HT-29 (cell line): ENCODE measurements around the gene TMEM42. TPM values are rescaled to one million over a fixed set of nuclear protein-coding genes. Genes with fewer than 3 reads are reported as not detected.

Experiments used
- DNase-seq: peaks from one replicate; pipeline ENCODE4 v3.0.0-alpha.2; 2015; ENCODE audit warnings: low spot score
- total RNA-seq: library from RNA; depleted of rRNA; stranded (reverse); fragments of >200 nt; shearing (Covaris generic); gene quantifications from 2 replicates; pipeline ENCODE4 v1.2.3, GENCODE V29; 2014; rRNA removed

The TMEM42 gene
- total RNA-seq, 1 experiment from 2014 or later: 9.3 TPM

DNA sequence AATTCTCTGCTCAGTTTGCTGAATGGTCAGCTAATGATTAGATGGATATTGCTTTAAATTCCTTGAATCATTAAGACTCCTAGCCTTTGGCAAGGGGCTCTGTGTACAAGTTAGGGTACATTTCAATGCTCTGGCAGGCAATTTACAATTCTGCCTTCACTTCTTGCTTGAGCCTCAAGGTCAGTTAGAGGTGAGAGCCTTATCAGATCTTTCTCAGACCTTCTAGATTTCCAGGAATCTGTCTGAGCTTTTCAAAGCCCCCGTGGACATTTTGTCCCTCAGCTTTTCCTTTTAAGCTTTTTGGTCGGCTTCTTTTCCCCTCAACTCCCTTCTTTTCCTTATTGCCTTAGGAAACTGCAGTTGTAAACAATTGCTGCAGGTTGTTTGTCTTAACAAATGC is 47.4 kb downstream of the TMEM42 start:
- DNase-seq: no peak

DNA sequence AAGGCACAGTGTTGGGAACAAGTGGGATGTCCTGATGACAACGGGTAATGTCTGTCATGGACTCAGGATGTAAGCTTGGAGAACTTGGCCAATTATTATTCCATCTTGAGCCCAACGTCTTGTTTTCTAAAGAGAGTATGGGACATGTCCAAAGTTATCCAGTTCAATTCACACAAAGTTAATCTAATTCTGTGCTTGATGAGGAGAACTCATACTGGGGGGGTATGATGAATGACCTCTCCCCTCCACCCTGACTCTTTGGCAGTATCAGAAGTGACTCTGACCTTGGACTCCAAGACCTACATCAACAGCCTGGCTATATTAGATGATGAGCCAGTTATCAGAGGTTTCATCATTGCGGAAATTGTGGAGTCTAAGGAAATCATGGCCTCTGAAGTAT is 49.0 kb downstream of the TMEM42 start:
- no peak for DNase-seq

DNA sequence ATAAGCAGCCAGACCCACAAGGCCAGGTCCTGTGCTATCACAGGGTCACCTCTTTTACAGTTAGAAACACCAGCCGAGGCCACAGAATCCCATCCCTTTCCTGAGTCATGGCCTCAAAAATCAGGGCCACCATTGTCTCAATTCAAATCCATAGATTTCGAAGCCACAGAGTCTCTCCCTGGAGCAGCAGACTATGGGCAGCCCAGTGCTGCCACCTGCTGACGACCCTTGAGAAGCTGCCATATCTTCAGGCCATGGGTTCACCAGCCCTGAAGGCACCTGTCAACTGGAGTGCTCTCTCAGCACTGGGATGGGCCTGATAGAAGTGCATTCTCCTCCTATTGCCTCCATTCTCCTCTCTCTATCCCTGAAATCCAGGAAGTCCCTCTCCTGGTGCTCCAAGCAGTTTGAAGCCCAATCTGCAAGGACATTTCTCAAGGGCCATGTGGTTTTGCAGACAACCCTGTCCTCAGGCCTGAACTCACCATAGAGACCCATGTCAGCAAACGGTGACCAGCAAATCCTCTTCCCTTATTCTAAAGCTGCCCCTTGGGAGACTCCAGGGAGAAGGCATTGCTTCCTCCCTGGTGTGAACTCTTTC is 52.3 kb downstream of the TMEM42 start:
- peak; percentile 85 for DNase-seq

DNA sequence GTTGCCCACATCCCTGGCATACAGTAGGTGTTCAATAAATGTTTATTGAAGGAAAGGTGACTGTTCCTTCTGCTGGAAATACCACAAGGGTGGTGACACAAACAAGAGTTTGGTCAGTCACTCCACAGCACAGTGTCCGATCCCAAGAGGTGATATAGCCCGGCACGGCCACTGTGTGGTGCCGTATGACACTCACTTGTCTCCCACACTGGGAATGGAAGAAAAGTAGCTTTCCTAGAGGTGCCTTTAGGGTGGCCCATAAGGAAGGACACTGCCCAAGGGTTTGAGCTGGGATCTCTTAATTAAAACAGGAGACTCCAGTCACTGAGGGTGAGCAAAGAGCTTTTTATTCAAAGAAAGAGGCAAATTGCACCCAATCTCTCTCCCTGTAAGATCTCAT is 53.2 kb downstream of the TMEM42 start:
- DNase-seq: peak; percentile 39

Other genes starting within 250 kb of the TMEM42 start
- gene ZNF197, start 236.9 kb upstream of the TMEM42 start, total RNA-seq: 2.2 and 3.7 TPM in 2 replicates
- gene ZNF35, start 213.2 kb upstream of the TMEM42 start, total RNA-seq: 1.5 and 3.0 TPM in 2 replicates
- 0.23 and 0.79 TPM in 2 replicates for gene ZNF502, start 149.3 kb upstream of the TMEM42 start, total RNA-seq
- 0.08 and 4.8 TPM in 2 replicates for gene ZNF501, start 132.3 kb upstream of the TMEM42 start, total RNA-seq
- 7.4 and 8.6 TPM in 2 replicates for gene KIAA1143, start 100.3 kb upstream of the TMEM42 start, total RNA-seq
- 4.9 and 5.5 TPM in 2 replicates for gene KIF15, start 100.1 kb upstream of the TMEM42 start, total RNA-seq
- not detected in 2 replicates for gene TGM4, start 12.7 kb downstream of the TMEM42 start, total RNA-seq
- gene ZDHHC3, start 114.3 kb downstream of the TMEM42 start, total RNA-seq: 136 and 145 TPM in 2 replicates
- gene EXOSC7, start 114.3 kb downstream of the TMEM42 start, total RNA-seq: 35.2 and 45.8 TPM in 2 replicates
- not detected in 2 replicates for gene CLEC3B, start 164.4 kb downstream of the TMEM42 start, total RNA-seq